Measurements from ENCODE around the gene AQP12A. TPM values are rescaled to one million over a fixed set of nuclear protein-coding genes. Genes with fewer than 3 reads are reported as not detected.

Gene AQP12A
- total RNA-seq, 1 experiment from 2014 or later, result not detected

GRCh38 chr2:240670950-240671349, 20.7 kb upstream of the AQP12A start:
- ChIA-PET POLR2A (no interaction called here), CTCF (no interaction called here), RAD21 (ENCODE audit: low non-redundant PET in 1 of 2, low total read pairs in 2 of 2, uncharacterized antibody in 2 of 2, unreplicated experiment in 2 of 2) (no interaction called here)
- Histone ChIP-seq H3K4me2 (ENCODE audit: low read length) (no peak overlapping the region), H3K27ac (ENCODE audit: low read depth, low read length) (no peak overlapping the region), H3K4me3 (replicated peaks in 1 of 2; ENCODE audit: low read depth in 1 of 2, low read length in 2 of 2) (no peak overlapping the region), H3K4me1 (ENCODE audit: control insufficient read depth in 1 of 2, insufficient read depth in 2 of 2, low read length in 2 of 2) (no peaks in the 10 kb centered on the region), H3K27me3 (ENCODE audit: insufficient read depth, low read length) (0 out of 2 replicates have a peak, but pooled peaks cover 15% of the 10 kb centered on the region), H3K9me2 (ENCODE audit: insufficient read depth) (no peaks in the 10 kb centered on the region), H2AFZ (ENCODE audit: low read depth, low read length, poor library complexity, severe bottlenecking) (no peak overlapping the region), H3K9ac (ENCODE audit: low read length) (no peak overlapping the region), H3K36me3 (ENCODE audit: control insufficient read depth in 1 of 2, insufficient read depth in 2 of 2, low read length in 2 of 2) (no peaks in the 10 kb centered on the region), H3K79me2 (ENCODE audit: insufficient read depth, low read length) (no peaks in the 10 kb centered on the region), H3K9me3 (ENCODE audit: control insufficient read depth in 1 of 2, insufficient read depth in 1 of 2, low read depth in 1 of 2, low read length in 2 of 2) (no peaks in the 10 kb centered on the region), H4K20me1 (ENCODE audit: insufficient read depth) (no peaks in the 10 kb centered on the region)
- no TSS peak for BruUV-seq (replicated peaks)
- no peak for DNase-seq (ENCODE audit: low read depth, low spot score)
- intact Hi-C loops (cut with micrococcal nuclease), result no loop called here
- no peak for ATAC-seq
- TF ChIP-seq SP1 (IDR thresholded peaks at IDR 0.05; ENCODE audit: low read depth) (no peak), ZFX (IDR thresholded peaks at IDR 0.05) (no peak), RAD21 (IDR thresholded peaks at IDR 0.05; ENCODE audit: low read depth) (no peak), ZNF274 (IDR thresholded peaks at IDR 0.05; ENCODE audit: low read depth, low read length) (no peak)

- Histone ChIP-seq H3K4me3 (replicated peaks in 1 of 2; ENCODE audit: low read depth in 1 of 2, low read length in 2 of 2) (no peak overlapping the region), H4K20me1 (ENCODE audit: insufficient read depth) (no peaks in the 10 kb centered on the region), H3K79me2 (ENCODE audit: insufficient read depth, low read length) (no peaks in the 10 kb centered on the region), H2AFZ (ENCODE audit: low read depth, low read length, poor library complexity, severe bottlenecking) (no peak overlapping the region), H3K9ac (ENCODE audit: low read length) (no peak overlapping the region), H3K4me2 (ENCODE audit: low read length) (no peak overlapping the region), H3K9me3 (ENCODE audit: control insufficient read depth in 1 of 2, insufficient read depth in 1 of 2, low read depth in 1 of 2, low read length in 2 of 2) (no peaks in the 10 kb centered on the region), H3K9me2 (ENCODE audit: insufficient read depth) (no peaks in the 10 kb centered on the region), H3K36me3 (ENCODE audit: control insufficient read depth in 1 of 2, insufficient read depth in 2 of 2, low read length in 2 of 2) (no peaks in the 10 kb centered on the region), H3K4me1 (ENCODE audit: control insufficient read depth in 1 of 2, insufficient read depth in 2 of 2, low read length in 2 of 2) (no peaks in the 10 kb centered on the region), H3K27ac (ENCODE audit: low read depth, low read length) (no peak overlapping the region), H3K27me3 (ENCODE audit: insufficient read depth, low read length) (0 out of 2 replicates have a peak, but pooled peaks cover 4% of the 10 kb centered on the region)
- ChIA-PET POLR2A (no interaction called here), CTCF (no interaction called here), RAD21 (ENCODE audit: low non-redundant PET in 1 of 2, low total read pairs in 2 of 2, uncharacterized antibody in 2 of 2, unreplicated experiment in 2 of 2) (no interaction called here)
- no peak for DNase-seq (ENCODE audit: low read depth, low spot score)
- no TSS peak for BruUV-seq (replicated peaks)
- intact Hi-C loops (cut with micrococcal nuclease), result no loop called here
- no peak for ATAC-seq
- TF ChIP-seq POLR2AphosphoS5 (IDR thresholded peaks at IDR 0.05; ENCODE audit: low read depth, low read length), result no peak
- no peak for TF ChIP-seq POLR2A (IDR thresholded peaks at IDR 0.05; ENCODE audit: borderline replicate concordance, extremely low read depth, insufficient read depth, insufficient read length)
- no peak for TF ChIP-seq CEBPB (IDR thresholded peaks at IDR 0.05; ENCODE audit: low read depth)
- TF ChIP-seq FOSL1 (IDR thresholded peaks at IDR 0.05; ENCODE audit: low read depth), result no peak
- no peak for TF ChIP-seq SP1 (IDR thresholded peaks at IDR 0.05; ENCODE audit: low read depth)
- no peak for TF ChIP-seq ZNF274 (IDR thresholded peaks at IDR 0.05; ENCODE audit: low read depth, low read length)
- no peak for TF ChIP-seq ELF1 (IDR thresholded peaks at IDR 0.05; ENCODE audit: borderline replicate concordance, low read depth)
- no peak for TF ChIP-seq YY1 (IDR thresholded peaks at IDR 0.05; ENCODE audit: extremely low read depth, insufficient replicate concordance, low read depth, low read length)
- TF ChIP-seq SIN3A (IDR thresholded peaks at IDR 0.05; ENCODE audit: low read depth), result no peak
- TF ChIP-seq ZBTB33 (IDR thresholded peaks at IDR 0.05; ENCODE audit: extremely low read depth, insufficient replicate concordance, low read length), result no peak
- TF ChIP-seq JUND (IDR thresholded peaks at IDR 0.05), result no peak
- TF ChIP-seq EZH2phosphoT487 (IDR thresholded peaks at IDR 0.05; ENCODE audit: borderline replicate concordance), result no peak
- TF ChIP-seq ATF3 (IDR thresholded peaks at IDR 0.05), result no peak
- TF ChIP-seq CBX3 (IDR thresholded peaks at IDR 0.05; ENCODE audit: low read depth), result no peak
- TF ChIP-seq EZH2 (IDR thresholded peaks at IDR 0.05), result no peak
- TF ChIP-seq CTCF (IDR thresholded peaks at IDR 0.05 in 2 of 3, conservative IDR thresholded peaks at IDR 0.05 in 1 of 3; ENCODE audit: borderline replicate concordance in 1 of 3, insufficient read depth in 1 of 3, low read depth in 2 of 3, low read length in 2 of 3), result no peak
- no peak for TF ChIP-seq ZFX (IDR thresholded peaks at IDR 0.05)
Measured at GRCh38 chr2:240672076-240672700, 19.5 kb upstream of the AQP12A start.

Measured in HCT116 (cell line).